ENCODE data around the gene CFAP69.
"Not testable (repeated sequence)": the region's sequence is repeated elsewhere in the genome, so short reads cannot be mapped to it uniquely, and the experiment has no call there.

Gene CFAP69

DNA sequence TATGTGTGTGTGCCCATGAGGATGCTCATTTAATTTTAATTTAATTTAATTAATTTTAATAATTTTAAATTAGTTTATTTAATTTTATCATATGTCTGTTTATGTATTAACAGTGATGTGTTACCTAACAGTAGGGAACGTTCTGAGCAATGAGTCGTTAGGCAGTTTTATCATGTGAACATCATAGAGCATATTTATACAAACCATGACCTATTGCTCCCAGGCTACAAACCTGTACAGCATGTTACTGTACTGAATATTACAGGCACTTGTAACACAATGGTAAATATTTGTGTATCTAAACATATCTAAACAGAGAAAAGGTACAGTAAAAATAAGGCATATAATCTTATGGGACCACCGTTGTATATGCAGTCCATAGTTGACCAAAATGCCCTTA, 13.7 kb upstream of the CFAP69 start:
- no peak for DNase-seq

- DNase-seq: no peak
Measured at GRCh38 chr7:90232430-90232829, 12.5 kb upstream of the CFAP69 start.

DNA sequence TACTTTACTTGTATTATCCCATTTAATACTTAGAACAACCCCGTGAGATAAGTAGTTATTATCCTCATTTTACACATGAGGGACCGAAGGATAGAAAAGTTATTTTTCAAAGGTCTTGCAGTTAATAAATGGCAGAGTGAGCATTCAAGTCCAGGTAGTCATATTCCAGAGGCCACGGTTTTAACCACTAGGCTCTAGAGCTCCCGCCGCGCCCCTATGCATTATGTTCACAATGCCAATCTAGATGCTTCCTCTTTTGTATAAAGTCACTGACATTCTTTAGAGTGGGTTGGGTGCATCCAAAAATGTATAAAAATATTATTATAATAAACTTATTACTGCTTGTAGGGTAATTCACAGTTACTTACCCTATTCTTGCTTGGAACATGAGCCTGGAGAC, 11.4 kb upstream of the CFAP69 start:
- DNase-seq: no peak

DNA sequence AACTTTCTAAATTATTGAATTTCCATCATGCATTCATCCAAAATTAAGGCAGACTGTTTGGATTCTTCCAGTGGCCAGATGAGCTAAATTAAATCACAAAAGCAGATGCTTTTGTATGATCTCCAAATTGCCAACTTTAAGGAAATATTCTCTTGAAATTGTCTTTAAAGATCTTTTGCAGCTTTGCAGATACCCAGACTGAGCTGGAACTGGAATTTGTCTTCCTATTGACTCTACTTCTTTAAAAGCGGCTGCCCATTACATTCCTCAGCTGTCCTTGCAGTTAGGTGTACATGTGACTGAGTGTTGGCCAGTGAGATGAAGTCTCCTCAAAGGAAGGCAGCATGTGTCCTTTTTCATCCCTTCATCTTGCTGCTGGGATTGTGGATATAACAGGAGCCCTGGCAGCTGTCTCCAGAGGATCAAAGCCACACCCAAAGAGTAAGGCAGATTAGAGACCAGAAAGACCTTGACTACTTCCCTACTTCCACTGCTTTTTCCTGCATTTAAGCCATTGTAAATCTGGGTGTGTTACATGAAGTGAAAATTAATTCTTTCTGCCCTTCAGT, 8.2 kb upstream of the CFAP69 start:
- DNase-seq: no peak

- DNase-seq: no peak
Measured at GRCh38 chr7:90238022-90238421, 7.0 kb upstream of the CFAP69 start.

DNA sequence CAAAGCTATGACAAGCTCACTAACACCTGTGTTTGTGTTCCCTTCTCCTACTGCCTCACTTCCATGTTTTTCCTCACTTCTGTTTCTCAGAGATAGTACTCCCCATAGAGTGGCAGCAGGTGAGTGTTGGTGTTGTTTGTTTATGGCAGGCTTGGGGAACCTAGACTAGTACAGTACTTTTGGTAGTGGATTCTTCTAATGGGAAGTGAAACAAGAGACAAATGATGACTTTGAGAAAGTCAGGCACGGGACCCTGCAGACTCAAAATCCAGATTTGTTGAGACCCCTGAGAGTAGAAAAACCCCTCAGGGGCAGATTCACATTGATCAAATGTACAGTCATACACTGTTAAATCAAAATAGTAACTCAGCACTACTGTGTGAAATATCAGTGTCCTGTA, 6.4 kb upstream of the CFAP69 start:
- DNase-seq: no peak

DNA sequence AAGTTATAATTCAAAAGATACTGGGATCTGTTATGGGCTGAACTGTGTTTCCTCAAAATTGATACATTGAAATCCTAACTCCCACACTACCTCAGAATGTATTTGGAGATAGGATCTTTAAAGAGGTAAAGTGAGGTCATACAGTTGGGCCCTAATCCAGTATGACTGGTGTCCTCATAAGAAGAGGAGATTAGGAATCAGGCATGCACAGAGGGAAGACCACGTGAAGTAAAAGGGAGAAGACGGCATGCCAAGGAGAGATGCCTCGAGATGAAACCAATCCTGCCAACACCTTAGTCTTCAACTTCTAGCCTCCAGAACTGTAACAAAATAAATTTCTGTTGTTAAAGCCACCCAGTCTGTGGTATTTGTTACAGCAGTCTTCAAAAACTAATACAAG, 5.9 kb upstream of the CFAP69 start:
- DNase-seq: no peak

GRCh38 chr7:90239625-90240228, 5.2 kb upstream of the CFAP69 start:
- no peak for DNase-seq

GRCh38 chr7:90242369-90243168, 2.4 kb upstream of the CFAP69 start:
- no peak for DNase-seq

DNA sequence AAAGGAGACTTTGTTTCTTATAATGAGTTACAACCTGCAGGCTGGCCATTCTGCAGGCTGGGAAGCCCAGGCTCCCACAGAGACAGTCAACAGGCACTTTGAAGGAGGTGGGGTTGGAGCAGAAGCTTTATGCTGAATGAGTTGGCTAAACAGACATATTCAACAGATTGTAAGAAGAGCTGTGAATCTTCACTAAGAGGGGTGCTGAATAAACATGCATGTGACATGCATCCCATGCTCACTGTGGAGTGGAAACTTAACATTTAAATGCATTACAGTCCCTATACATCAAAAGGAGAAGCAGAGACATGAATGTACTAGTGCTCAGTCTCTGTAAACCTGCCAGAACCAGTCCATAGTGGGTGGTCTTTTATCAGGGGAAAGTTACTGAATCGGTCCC, 1.4 kb upstream of the CFAP69 start:
- no peak for DNase-seq

- no peak for DNase-seq
Measured at GRCh38 chr7:90244565-90244908, 437 bp upstream of the CFAP69 start.

DNA sequence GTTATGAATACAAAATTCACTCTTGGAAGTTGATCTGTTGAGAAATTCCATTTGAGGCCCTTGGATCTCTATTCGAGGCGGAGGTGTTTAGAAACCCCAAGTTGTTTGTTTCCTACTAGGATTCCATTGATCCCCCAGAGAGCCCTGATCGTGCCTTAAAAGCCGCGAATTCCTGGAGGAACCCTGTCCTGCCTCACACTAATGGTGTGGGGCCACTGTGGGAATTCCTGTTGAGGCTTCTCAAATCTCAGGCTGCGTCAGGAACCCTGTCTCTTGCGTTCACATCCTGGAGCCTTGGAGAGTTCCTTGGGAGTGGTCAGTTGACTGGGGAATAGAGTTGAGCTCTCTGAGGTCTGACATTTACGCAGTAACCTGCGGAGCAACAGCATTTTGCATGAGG, 1.2 kb downstream of the CFAP69 start:
- no peak for DNase-seq

DNA sequence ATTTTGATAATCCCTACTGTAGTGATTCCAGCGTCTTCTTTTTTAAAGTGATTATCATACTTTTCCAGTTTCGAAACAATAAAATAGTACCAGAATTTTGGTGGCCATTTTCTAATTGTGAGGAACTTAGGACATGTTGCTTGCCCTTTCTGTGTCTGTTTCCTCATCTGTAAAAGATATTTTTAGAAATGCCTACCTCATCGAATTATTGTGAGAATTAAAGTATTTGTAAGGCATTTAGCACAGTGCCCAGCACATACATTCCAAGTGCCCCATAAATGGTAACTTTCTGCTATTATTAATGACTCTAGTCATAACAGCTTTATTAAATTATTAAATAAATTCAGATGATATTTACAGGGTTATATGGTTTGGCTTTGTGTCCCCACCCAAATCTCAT, 3.7 kb downstream of the CFAP69 start:
- no peak for DNase-seq

GRCh38 chr7:90250601-90251303, 5.8 kb downstream of the CFAP69 start:
- DNase-seq: no peak

GRCh38 chr7:90251304-90251635, 6.3 kb downstream of the CFAP69 start:
- no peak for DNase-seq

DNA sequence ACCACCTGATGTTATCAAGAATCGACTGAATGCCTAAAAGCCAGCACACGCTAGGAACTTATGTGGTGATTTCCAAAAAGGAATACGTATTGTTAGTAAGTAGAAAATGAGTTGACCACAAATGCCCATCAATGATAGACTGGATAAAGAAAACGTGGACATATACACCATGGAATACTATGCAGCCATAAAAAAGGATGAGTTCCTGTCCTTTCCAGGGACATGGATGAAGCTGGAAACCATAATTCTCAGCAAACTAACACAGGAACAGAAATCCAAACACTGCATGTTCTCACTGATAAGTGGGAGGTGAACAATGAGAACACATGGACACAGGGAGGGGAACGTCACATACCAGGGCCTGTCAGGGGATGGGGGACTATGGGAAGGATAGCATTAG, 11.0 kb downstream of the CFAP69 start:
- DNase-seq: not testable (repeated sequence)

GRCh38 chr7:90256778-90257177, 11.8 kb downstream of the CFAP69 start:
- no peak for DNase-seq

- DNase-seq: no peak
Measured at GRCh38 chr7:90261441-90261840, 16.5 kb downstream of the CFAP69 start.

- DNase-seq: no peak
Measured at GRCh38 chr7:90262438-90262837, 17.5 kb downstream of the CFAP69 start.

DNA sequence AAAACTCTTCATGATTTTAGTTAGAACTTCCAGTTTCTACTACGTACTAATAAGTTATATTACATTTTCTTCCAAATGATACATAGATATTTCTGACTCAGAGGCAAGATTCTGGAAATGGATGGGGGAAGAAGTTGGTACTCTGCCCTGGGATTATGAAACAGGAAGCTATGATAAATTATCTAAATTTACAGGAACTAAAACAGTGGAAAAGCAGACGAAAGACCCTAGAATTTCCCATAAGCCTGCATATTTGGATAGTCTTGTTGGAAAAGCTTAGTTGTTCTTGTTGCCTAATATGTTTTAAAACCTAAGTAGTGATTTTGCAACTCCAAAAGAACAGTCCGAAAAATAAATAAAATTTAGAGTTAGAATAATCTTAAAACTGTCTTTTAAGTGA, 21.8 kb downstream of the CFAP69 start:
- no peak for DNase-seq

DNA sequence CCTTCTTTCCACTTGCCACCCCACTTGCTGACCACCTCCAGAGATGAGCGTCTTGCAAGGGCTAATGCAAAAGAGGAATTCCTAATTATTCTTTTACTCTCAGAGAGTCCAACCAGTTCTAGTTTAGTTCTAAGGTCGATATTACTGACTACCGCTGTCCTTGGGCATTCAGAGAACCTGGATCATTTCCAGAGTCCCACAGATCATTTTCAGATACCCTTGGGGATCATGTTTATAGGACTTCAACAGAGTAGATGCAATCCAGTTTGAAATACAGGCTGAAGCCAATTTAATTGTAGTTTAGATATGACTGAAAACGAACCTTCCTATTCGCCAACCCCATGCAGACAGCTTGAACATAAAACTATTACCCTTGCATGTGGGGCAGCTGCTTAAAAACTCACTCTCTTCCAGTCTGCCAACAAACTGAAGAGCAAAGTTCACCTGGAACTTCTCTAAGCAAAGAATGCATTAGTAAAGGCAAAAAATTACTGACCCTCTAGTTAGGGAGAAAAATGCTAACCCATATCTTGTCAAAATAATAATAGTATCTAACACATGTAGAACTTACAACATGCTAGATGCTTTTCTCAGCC, 22.4 kb downstream of the CFAP69 start:
- no peak for DNase-seq

DNA sequence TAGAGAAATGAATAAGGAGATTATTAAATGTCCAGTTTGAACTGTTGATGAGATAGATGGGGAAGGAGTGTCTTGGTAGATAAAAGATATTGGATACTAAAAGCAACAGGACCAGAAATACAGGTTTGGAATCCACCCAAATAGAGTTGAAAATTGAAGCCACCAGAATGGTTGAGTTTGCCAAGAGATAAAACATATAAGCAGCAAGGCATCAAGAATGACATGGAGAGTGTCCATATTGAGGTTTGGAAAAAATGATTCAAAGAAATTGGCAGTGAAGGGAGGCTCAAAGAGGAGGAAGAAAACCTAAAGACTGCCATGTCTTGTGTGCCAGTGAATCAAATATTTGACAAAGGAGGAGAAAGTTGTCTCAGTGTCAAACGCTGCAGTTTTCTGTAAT, 24.2 kb downstream of the CFAP69 start:
- DNase-seq: no peak

- no peak for DNase-seq
Measured at GRCh38 chr7:90270431-90271178, 25.6 kb downstream of the CFAP69 start.

Measured in central memory CD4-positive, alpha-beta T cell (primary cell).